ENCODE data around the gene TMEM81.

DNA sequence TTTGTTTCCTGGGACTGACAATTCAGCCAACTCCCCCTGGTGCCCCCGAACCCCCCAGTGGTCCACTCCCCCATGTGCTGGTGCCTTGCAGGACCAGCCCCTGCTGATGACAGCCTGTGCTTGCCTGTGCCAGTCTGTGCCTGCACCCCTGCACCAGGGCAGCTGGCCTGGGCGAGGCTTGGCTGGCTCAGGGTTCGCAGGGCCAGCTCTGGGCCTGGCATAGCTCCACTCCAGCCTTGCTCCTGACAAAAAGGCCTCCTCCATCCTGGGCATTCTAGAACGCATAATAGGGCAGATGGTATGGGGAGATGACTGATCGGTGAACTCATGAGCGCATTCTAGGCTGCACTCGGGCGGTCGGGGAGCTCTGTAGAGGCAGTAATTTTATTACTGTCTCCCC is 35.9 kb downstream of the TMEM81 start:
- TF ChIP-seq, protein P1, sequence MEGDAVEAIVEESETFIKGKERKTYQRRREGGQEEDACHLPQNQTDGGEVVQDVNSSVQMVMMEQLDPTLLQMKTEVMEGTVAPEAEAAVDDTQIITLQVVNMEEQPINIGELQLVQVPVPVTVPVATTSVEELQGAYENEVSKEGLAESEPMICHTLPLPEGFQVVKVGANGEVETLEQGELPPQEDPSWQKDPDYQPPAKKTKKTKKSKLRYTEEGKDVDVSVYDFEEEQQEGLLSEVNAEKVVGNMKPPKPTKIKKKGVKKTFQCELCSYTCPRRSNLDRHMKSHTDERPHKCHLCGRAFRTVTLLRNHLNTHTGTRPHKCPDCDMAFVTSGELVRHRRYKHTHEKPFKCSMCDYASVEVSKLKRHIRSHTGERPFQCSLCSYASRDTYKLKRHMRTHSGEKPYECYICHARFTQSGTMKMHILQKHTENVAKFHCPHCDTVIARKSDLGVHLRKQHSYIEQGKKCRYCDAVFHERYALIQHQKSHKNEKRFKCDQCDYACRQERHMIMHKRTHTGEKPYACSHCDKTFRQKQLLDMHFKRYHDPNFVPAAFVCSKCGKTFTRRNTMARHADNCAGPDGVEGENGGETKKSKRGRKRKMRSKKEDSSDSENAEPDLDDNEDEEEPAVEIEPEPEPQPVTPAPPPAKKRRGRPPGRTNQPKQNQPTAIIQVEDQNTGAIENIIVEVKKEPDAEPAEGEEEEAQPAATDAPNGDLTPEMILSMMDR (IDR thresholded peaks at IDR 0.05; ENCODE audit: low read depth, low read length, poor library complexity, severe bottlenecking): no peak
- TF ChIP-seq EZH2phosphoT487 (IDR thresholded peaks at IDR 0.05; ENCODE audit: borderline replicate concordance, low read length): no peak
